HFF-Myc (cell line): ENCODE data around the gene NCK1.

ENCODE experiments used
- DNase-seq: peaks from one replicate; pipeline ENCODE4 v3.0.0-alpha.2; 2011; ENCODE audit warnings: low read depth; ENCODE audit errors: extremely low read depth
- H3K4me3 ChIP-seq: replicated peaks from 2 replicates; pipeline ENCODE4 v1.5.1; 2011; ENCODE audit warnings: low read depth, mild to moderate bottlenecking, control low read depth, low read length
- TF ChIP-seq, protein P1 (sequence below): IDR thresholded peaks from 2 replicates; pipeline ENCODE4 v1.5.1; 2012; ENCODE audit warnings: mild to moderate bottlenecking, low read depth, low read length, control low read depth; ENCODE audit errors: missing control alignments

NCK1 gene

GRCh38 chr3:136946978-136947377 is 85.0 kb downstream of the NCK1 start:
- no peak overlapping the region for H3K4me3 ChIP-seq
- TF ChIP-seq, protein P1, sequence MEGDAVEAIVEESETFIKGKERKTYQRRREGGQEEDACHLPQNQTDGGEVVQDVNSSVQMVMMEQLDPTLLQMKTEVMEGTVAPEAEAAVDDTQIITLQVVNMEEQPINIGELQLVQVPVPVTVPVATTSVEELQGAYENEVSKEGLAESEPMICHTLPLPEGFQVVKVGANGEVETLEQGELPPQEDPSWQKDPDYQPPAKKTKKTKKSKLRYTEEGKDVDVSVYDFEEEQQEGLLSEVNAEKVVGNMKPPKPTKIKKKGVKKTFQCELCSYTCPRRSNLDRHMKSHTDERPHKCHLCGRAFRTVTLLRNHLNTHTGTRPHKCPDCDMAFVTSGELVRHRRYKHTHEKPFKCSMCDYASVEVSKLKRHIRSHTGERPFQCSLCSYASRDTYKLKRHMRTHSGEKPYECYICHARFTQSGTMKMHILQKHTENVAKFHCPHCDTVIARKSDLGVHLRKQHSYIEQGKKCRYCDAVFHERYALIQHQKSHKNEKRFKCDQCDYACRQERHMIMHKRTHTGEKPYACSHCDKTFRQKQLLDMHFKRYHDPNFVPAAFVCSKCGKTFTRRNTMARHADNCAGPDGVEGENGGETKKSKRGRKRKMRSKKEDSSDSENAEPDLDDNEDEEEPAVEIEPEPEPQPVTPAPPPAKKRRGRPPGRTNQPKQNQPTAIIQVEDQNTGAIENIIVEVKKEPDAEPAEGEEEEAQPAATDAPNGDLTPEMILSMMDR, result no peak
- DNase-seq, result no peak

GRCh38 chr3:136947477-136947876 is 85.5 kb downstream of the NCK1 start:
- H3K4me3 ChIP-seq, result no peak overlapping the region
- DNase-seq, result no peak
- TF ChIP-seq, protein P1, result no peak

- H3K4me3 ChIP-seq, result no peak overlapping the region
- TF ChIP-seq, protein P1, result no peak
These were observed 87.1 kb downstream of the NCK1 start for GRCh38 chr3:136949146-136949545.

DNA sequence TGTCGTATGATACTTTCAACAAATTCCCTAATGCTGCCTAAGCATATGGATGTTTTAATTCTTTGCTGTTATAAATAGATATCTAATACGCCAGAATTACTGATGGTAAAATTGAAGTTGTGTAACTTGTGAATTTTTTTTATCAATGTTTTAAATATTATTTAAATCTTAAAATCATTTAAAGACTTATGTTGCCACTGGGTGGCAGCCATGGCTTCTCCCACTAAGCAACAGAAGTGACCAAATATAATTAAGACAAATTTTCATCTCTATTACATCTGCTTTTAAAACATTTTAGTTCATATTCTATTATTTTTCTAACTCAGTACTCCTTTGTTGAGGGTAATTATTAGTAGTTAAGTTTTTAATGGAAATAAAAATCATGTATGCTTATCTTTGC is 87.7 kb downstream of the NCK1 start:
- H3K4me3 ChIP-seq, result no peak overlapping the region
- DNase-seq, result no peak
- TF ChIP-seq, protein P1, result peak; percentile 6

More at GRCh38 chr3:136949146-136949545, 87.1 kb downstream of the NCK1 start:
- no peak for DNase-seq

DNA sequence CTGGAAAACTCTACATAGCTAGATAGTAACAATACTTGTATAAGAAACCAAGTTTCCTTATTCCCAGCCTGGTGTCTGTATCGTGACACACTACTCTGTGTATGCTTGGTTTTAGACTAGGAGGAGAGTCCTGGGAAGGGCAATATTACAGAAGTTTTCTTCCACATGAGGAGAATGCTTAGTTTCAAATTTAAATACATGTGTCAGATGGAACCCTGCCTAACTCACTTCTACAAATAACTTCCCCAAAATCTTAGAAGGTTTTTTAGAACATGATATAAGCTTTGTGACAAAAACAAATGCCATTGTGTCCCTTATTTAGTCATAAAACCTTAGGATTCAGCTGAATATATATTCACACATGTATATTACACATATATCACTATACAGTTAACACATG is 88.6 kb downstream of the NCK1 start:
- no peak overlapping the region for H3K4me3 ChIP-seq
- TF ChIP-seq, protein P1, result no peak
- DNase-seq, result no peak

DNA sequence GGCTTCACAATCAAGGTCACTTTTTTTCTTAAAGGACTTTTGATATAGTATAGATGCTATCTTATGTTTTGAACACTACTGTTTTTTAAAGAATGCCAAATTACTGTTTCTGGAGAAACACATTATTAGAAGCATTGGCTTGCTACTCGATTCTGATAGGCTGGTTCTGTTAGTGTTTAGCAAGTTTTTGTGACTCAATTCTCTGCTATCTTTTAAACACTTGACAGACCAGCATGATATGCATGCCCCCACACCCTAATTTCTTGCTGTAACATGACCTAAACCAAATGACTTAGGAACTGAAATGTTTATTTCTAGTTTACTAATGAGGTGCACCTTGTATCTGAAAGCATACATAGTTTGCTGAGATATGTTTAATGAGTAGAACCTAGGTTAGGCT is 90.3 kb downstream of the NCK1 start:
- no peak overlapping the region for H3K4me3 ChIP-seq
- DNase-seq, result no peak
- TF ChIP-seq, protein P1, result no peak

GRCh38 chr3:136954251-136954650 is 92.2 kb downstream of the NCK1 start:
- DNase-seq, result no peak

More at GRCh38 chr3:136954251-136954650, 92.2 kb downstream of the NCK1 start:
- TF ChIP-seq, protein P1, result no peak
- no peak overlapping the region for H3K4me3 ChIP-seq
